ENCODE results near the gene USP17L20. TPM values are rescaled to one million over a fixed set of nuclear protein-coding genes. Genes with fewer than 3 reads are reported as not detected.
"Not testable (repeated sequence)": the region's sequence is repeated elsewhere in the genome, so short reads cannot be mapped to it uniquely, and the experiment has no call there.

USP17L20 gene, protein sequence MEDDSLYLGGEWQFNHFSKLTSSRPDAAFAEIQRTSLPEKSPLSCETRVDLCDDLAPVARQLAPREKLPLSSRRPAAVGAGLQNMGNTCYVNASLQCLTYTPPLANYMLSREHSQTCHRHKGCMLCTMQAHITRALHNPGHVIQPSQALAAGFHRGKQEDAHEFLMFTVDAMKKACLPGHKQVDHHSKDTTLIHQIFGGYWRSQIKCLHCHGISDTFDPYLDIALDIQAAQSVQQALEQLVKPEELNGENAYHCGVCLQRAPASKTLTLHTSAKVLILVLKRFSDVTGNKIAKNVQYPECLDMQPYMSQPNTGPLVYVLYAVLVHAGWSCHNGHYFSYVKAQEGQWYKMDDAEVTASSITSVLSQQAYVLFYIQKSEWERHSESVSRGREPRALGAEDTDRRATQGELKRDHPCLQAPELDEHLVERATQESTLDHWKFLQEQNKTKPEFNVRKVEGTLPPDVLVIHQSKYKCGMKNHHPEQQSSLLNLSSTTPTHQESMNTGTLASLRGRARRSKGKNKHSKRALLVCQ
- polyA plus RNA-seq (2011; rRNA removed) (not detected in 2 replicates), polyA plus RNA-seq (2017; fragmentation: RNase III; extraction: RNeasy Plus Mini Kit Qiagen cat#74134 plus additional on column Dnase treatment) (not detected in 3 replicates), polyA minus RNA-seq (2011; rRNA and poly(A)+ RNA removed) (not detected in 2 replicates)
- polyA plus RNA-seq (2012; cell fraction: cytosol; rRNA removed): not detected in 2 replicates
- polyA plus RNA-seq (2012; cell fraction: nucleus; rRNA removed): not detected in 2 replicates

DNA sequence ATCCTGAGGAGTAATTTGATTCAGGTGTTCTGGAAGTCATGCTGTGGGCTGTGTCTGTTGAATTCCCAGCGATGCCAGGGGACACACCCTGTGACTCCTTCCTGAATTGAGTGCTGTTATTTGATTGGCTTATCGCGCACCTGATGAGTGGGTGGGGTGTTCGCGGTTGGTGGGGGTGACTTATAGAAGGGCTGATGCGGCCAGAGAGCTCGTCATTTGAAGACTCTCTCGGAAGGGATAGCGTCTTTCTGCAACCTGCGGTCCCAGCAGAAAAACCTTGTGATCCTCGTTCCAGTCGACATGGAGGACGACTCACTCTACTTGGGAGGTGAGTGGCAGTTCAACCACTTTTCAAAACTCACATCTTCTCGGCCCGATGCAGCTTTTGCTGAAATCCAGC is at the start of gene USP17L20:
USP17L20 (plus strand) TSS at position 301 of the 400 bp plus-strand sequence; CDS start at position 301, 0 bp downstream.
- DNase-seq (ENCODE audit: low read depth in 1 of 2, low spot score in 1 of 2); H3K4me1 ChIP-seq; FAIRE-seq; H3K4me3 ChIP-seq; CTCF ChIA-PET; POLR2A ChIA-PET; H3K9me3 ChIP-seq; H3K4me2 ChIP-seq; ATAC-seq; H3K27ac ChIP-seq: not testable (repeated sequence)
- no CpG with 5 or more reads among the region's 15 CpGs for WGBS (ENCODE audit: missing lambda C conversion rate)

DNA sequence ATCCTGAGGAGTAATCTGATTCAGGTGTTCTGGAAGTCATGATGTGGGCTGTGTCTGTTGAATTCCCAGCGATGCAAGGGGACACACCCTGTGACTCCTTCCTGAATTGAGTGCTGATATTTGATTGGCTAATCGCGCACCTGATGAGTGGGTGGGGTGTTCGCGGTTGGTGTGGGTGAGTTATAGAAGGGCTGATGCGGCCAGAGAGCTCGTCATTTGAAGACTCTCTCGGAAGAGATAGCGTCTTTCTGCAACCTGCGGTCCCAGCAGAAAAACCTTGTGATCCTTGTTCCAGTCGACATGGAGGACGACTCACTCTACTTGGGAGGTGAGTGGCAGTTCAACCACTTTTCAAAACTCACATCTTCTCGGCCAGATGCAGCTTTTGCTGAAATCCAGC is 47.6 kb upstream of the USP17L20 start, which contains the start of gene USP17L10:
USP17L10 (plus strand) TSS at position 301 of the 400 bp plus-strand sequence; CDS start at position 301, 0 bp downstream.
- FAIRE-seq; CTCF ChIA-PET; H3K9me3 ChIP-seq; H3K27ac ChIP-seq; H3K4me2 ChIP-seq; H3K4me3 ChIP-seq; DNase-seq (ENCODE audit: low read depth in 1 of 2, low spot score in 1 of 2); POLR2A ChIA-PET; ATAC-seq; H3K4me1 ChIP-seq: not testable (repeated sequence)
- 35% methylated on average over 5 of the region's 13 CpGs for WGBS (ENCODE audit: missing lambda C conversion rate)

GRCh38 chr4:9214701-9215100 is 43.2 kb upstream of the USP17L20 start:
- WGBS (ENCODE audit: missing lambda C conversion rate): 45% methylated on average over 11 of the region's 14 CpGs
- H3K4me1 ChIP-seq; H3K27ac ChIP-seq; POLR2A ChIA-PET; H3K9me3 ChIP-seq; H3K4me3 ChIP-seq; FAIRE-seq; CTCF ChIA-PET; DNase-seq (ENCODE audit: low read depth in 1 of 2, low spot score in 1 of 2); ATAC-seq; H3K4me2 ChIP-seq: not testable (repeated sequence)

GRCh38 chr4:9215105-9215504 is 42.8 kb upstream of the USP17L20 start, which contains the start of gene USP17L11:
USP17L11 (plus strand) TSS chr4:9215405; CDS start chr4:9215405, 0 bp downstream.
- CTCF ChIA-PET: not testable (repeated sequence)

GRCh38 chr4:9219852-9220251 is 38.1 kb upstream of the USP17L20 start, which contains the start of gene USP17L12:
USP17L12 (plus strand) TSS chr4:9220152; CDS start chr4:9220152, 0 bp downstream.
- H3K27ac ChIP-seq; H3K4me2 ChIP-seq; POLR2A ChIA-PET; ATAC-seq; DNase-seq (ENCODE audit: low read depth in 1 of 2, low spot score in 1 of 2); FAIRE-seq; H3K9me3 ChIP-seq; H3K4me3 ChIP-seq; CTCF ChIA-PET; H3K4me1 ChIP-seq: not testable (repeated sequence)
- WGBS (ENCODE audit: missing lambda C conversion rate): no CpG with 5 or more reads among the region's 13 CpGs

More at GRCh38 chr4:9215105-9215504, 42.8 kb upstream of the USP17L20 start, which contains the start of gene USP17L11:
- H3K27ac ChIP-seq; FAIRE-seq; POLR2A ChIA-PET; DNase-seq (ENCODE audit: low read depth in 1 of 2, low spot score in 1 of 2); H3K9me3 ChIP-seq; H3K4me2 ChIP-seq; H3K4me3 ChIP-seq; ATAC-seq; H3K4me1 ChIP-seq: not testable (repeated sequence)
- no CpG with 5 or more reads among the region's 14 CpGs for WGBS (ENCODE audit: missing lambda C conversion rate)

DNA sequence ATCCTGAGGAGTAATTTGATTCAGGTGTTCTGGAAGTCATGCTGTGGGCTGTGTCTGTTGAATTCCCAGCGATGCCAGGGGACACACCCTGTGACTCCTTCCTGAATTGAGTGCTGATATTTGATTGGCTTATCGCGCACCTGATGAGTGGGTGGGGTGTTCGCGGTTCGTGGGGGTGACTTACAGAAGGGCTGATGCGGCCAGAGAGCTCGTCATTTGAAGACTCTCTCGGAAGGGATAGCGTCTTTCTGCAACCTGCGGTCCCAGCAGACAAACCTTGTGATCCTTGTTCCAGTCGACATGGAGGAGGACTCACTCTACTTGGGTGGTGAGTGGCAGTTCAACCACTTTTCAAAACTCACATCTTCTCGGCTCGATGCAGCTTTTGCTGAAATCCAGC is 33.3 kb upstream of the USP17L20 start, which contains the start of gene USP17L13:
USP17L13 (plus strand) TSS at position 301 of the 400 bp plus-strand sequence; CDS start at position 301, 0 bp downstream.
- CTCF ChIA-PET; H3K9me3 ChIP-seq; DNase-seq (ENCODE audit: low read depth in 1 of 2, low spot score in 1 of 2); H3K4me3 ChIP-seq; ATAC-seq; POLR2A ChIA-PET; H3K4me2 ChIP-seq; H3K4me1 ChIP-seq; FAIRE-seq; H3K27ac ChIP-seq: not testable (repeated sequence)
- WGBS (ENCODE audit: missing lambda C conversion rate): no CpG with 5 or more reads among the region's 14 CpGs

- FAIRE-seq; POLR2A ChIA-PET; H3K4me3 ChIP-seq; CTCF ChIA-PET; H3K4me1 ChIP-seq; H3K27ac ChIP-seq; DNase-seq (ENCODE audit: low read depth in 1 of 2, low spot score in 1 of 2); H3K9me3 ChIP-seq; H3K4me2 ChIP-seq; ATAC-seq: not testable (repeated sequence)
- WGBS (ENCODE audit: missing lambda C conversion rate): 48% methylated on average over 5 of the region's 8 CpGs
Observed at GRCh38 chr4:9230249-9230648, 27.7 kb upstream of the USP17L20 start.

DNA sequence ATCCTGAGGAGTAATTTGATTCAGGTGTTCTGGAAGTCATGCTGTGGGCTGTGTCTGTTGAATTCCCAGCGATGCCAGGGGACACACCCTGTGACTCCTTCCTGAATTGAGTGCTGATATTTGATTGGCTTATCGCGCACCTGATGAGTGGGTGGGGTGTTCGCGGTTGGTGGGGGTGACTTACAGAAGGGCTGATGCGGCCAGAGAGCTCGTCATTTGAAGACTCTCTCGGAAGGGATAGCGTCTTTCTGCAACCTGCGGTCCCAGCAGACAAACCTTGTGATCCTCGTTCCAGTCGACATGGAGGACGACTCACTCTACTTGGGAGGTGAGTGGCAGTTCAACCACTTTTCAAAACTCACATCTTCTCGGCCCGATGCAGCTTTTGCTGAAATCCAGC is 23.8 kb upstream of the USP17L20 start, which contains the start of gene USP17L15:
USP17L15 (plus strand) TSS at position 301 of the 400 bp plus-strand sequence; CDS start at position 301, 0 bp downstream.
- DNase-seq (ENCODE audit: low read depth in 1 of 2, low spot score in 1 of 2); FAIRE-seq; POLR2A ChIA-PET: not testable (repeated sequence)

DNA sequence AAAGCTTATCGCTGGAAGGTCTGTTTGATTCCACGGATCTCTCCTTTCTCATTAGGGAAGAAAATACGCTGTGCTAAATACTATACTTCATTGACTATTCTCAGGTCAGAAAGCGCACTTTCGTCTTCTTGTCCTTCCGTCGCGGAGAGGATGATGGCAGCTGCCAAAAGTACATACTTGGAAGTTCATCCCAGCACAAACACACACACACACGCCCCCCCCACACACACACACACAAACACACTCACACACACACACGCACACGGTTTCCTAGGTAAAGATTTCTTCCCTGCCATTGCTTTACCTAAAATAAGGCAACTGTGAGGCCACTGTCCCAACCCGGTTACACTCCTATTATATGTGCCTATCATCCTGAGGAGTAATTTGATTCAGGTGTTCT is 19.5 kb upstream of the USP17L20 start:
- ATAC-seq; H3K4me1 ChIP-seq; FAIRE-seq; H3K4me3 ChIP-seq; DNase-seq (ENCODE audit: low read depth in 1 of 2, low spot score in 1 of 2); POLR2A ChIA-PET; CTCF ChIA-PET; H3K4me2 ChIP-seq; H3K27ac ChIP-seq; H3K9me3 ChIP-seq: not testable (repeated sequence)
- 0% methylated on average over 1 of the region's 12 CpGs for WGBS (ENCODE audit: missing lambda C conversion rate)

More for the DNA sequence above, 23.8 kb upstream of the USP17L20 start, which contains the start of gene USP17L15:
- H3K4me1 ChIP-seq, H3K4me3 ChIP-seq, H3K9me3 ChIP-seq, H3K27ac ChIP-seq, CTCF ChIA-PET, ATAC-seq, H3K4me2 ChIP-seq: not testable (repeated sequence)
- no CpG with 5 or more reads among the region's 15 CpGs for WGBS (ENCODE audit: missing lambda C conversion rate)

GRCh38 chr4:9243579-9243978 is 14.3 kb upstream of the USP17L20 start, which contains the start of gene USP17L17:
USP17L17 (plus strand) TSS chr4:9243879; CDS start chr4:9243879, 0 bp downstream.
- H3K9me3 ChIP-seq; CTCF ChIA-PET; ATAC-seq; H3K4me3 ChIP-seq; H3K27ac ChIP-seq; POLR2A ChIA-PET; DNase-seq (ENCODE audit: low read depth in 1 of 2, low spot score in 1 of 2); H3K4me1 ChIP-seq; H3K4me2 ChIP-seq; FAIRE-seq: not testable (repeated sequence)
- WGBS (ENCODE audit: missing lambda C conversion rate): 49% methylated on average over 13 of the region's 14 CpGs

All from A549 (cell line).